GM23338 (cell line): ENCODE measurements around the gene CASQ2.

Source experiments
- CREB1 ChIP-seq: fragments of 250-450 bp; sonication (Bioruptor Pico); IDR thresholded peaks from 2 replicates; pipeline ENCODE4 v1.5.0; 2020; ENCODE audit warnings: low read depth, mild to moderate bottlenecking, moderate library complexity
- ETS1 ChIP-seq: IDR thresholded peaks from 2 replicates; pipeline ENCODE4 v1.6.1; 2016; ENCODE audit warnings: antibody characterized with exemption
- EZH2 ChIP-seq: fragments of 200-600 bp; sonication (generic); IDR thresholded peaks from one replicate; pipeline ENCODE4 v1.8.0; 2017; ENCODE audit warnings: antibody characterized with exemption, mild to moderate bottlenecking, low read depth; ENCODE audit not compliant: unreplicated experiment
- EZH2phosphoT487 ChIP-seq: fragments of 200-600 bp; sonication (generic); IDR thresholded peaks from one replicate; pipeline ENCODE4 v1.8.1; 2018; ENCODE audit warnings: antibody characterized with exemption; ENCODE audit not compliant: unreplicated experiment
- JUNB ChIP-seq: IDR thresholded peaks from one replicate; pipeline ENCODE4 v1.6.1; 2016; ENCODE audit warnings: antibody characterized with exemption; ENCODE audit not compliant: unreplicated experiment
- POLR2AphosphoS5 ChIP-seq: IDR thresholded peaks from 2 replicates; pipeline ENCODE4 v1.6.1; 2016; ENCODE audit warnings: antibody characterized with exemption, low read depth
- STAT1 ChIP-seq: IDR thresholded peaks from one replicate; pipeline ENCODE4 v1.6.1; 2016; ENCODE audit warnings: antibody characterized with exemption; ENCODE audit not compliant: unreplicated experiment
- ZNF114 ChIP-seq: fragments of 250-450 bp; sonication (Bioruptor Pico); IDR thresholded peaks from 2 replicates; pipeline ENCODE4 v1.5.0; 2020; ENCODE audit warnings: mild to moderate bottlenecking, moderate library complexity
- ZNF331 ChIP-seq: fragments of 250-450 bp; sonication (Bioruptor Pico); IDR thresholded peaks from 2 replicates; pipeline ENCODE4 v1.5.0; 2020; ENCODE audit warnings: low read depth, mild to moderate bottlenecking, moderate library complexity
- TF ChIP-seq, protein P1 (sequence below), 2 experiments: fragments of 200-600 bp in 1 of 2; sonication (generic) in 1 of 2; conservative IDR thresholded peaks; 2 replicates each; pipeline versions ENCODE4 v1.5.1 to v1.6.1; 2016 to 2017; ENCODE audit warnings: antibody characterized with exemption in 2 of 2, low read depth in 2 of 2, mild to moderate bottlenecking in 2 of 2, moderate library complexity in 1 of 2
- TF ChIP-seq, protein P2 (sequence below): IDR thresholded peaks from one replicate; pipeline ENCODE4 v1.6.1; 2018; ENCODE audit warnings: antibody characterized with exemption; ENCODE audit not compliant: unreplicated experiment

GRCh38 chr1:115757856-115758255 lies 10.7 kb downstream of the CASQ2 start:
- TF ChIP-seq, protein P1, sequence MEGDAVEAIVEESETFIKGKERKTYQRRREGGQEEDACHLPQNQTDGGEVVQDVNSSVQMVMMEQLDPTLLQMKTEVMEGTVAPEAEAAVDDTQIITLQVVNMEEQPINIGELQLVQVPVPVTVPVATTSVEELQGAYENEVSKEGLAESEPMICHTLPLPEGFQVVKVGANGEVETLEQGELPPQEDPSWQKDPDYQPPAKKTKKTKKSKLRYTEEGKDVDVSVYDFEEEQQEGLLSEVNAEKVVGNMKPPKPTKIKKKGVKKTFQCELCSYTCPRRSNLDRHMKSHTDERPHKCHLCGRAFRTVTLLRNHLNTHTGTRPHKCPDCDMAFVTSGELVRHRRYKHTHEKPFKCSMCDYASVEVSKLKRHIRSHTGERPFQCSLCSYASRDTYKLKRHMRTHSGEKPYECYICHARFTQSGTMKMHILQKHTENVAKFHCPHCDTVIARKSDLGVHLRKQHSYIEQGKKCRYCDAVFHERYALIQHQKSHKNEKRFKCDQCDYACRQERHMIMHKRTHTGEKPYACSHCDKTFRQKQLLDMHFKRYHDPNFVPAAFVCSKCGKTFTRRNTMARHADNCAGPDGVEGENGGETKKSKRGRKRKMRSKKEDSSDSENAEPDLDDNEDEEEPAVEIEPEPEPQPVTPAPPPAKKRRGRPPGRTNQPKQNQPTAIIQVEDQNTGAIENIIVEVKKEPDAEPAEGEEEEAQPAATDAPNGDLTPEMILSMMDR (conservative IDR thresholded peaks at IDR 0.05; ENCODE audit: low read depth in 2 of 2), result no peak
- TF ChIP-seq EZH2phosphoT487 (no peak), EZH2 (no peak), JUNB (no peak), STAT1 (no peak), POLR2AphosphoS5 (no peak), ZNF114 (CRISPR knock-in tag) (no peak), ZNF331 (CRISPR knock-in tag) (no peak), CREB1 (CRISPR knock-in tag) (no peak), ETS1 (no peak)
- TF ChIP-seq, protein P2, sequence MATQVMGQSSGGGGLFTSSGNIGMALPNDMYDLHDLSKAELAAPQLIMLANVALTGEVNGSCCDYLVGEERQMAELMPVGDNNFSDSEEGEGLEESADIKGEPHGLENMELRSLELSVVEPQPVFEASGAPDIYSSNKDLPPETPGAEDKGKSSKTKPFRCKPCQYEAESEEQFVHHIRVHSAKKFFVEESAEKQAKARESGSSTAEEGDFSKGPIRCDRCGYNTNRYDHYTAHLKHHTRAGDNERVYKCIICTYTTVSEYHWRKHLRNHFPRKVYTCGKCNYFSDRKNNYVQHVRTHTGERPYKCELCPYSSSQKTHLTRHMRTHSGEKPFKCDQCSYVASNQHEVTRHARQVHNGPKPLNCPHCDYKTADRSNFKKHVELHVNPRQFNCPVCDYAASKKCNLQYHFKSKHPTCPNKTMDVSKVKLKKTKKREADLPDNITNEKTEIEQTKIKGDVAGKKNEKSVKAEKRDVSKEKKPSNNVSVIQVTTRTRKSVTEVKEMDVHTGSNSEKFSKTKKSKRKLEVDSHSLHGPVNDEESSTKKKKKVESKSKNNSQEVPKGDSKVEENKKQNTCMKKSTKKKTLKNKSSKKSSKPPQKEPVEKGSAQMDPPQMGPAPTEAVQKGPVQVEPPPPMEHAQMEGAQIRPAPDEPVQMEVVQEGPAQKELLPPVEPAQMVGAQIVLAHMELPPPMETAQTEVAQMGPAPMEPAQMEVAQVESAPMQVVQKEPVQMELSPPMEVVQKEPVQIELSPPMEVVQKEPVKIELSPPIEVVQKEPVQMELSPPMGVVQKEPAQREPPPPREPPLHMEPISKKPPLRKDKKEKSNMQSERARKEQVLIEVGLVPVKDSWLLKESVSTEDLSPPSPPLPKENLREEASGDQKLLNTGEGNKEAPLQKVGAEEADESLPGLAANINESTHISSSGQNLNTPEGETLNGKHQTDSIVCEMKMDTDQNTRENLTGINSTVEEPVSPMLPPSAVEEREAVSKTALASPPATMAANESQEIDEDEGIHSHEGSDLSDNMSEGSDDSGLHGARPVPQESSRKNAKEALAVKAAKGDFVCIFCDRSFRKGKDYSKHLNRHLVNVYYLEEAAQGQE, result no peak
